Uterus (tissue), 4 donors: ENCODE measurements around the gene CHAF1B. TPM values are rescaled to one million over a fixed set of nuclear protein-coding genes. Genes with fewer than 3 reads are reported as not detected.
A peak's percentile ranks its signal among the peaks of the same experiment; 100 is the strongest.

Source experiments
- DNase-seq, 2 donors: peaks; one replicate each; pipeline ENCODE4 v3.0.0-alpha.2; 2019 to 2020
- H3K27ac ChIP-seq, 2 donors: fragments of 200-600 bp; sonication (generic); 1 replicate in 1 of 2; 2 replicates in 1 of 2; pipeline ENCODE4 v1.5.1; 2016 to 2018
- H3K27me3 ChIP-seq, 2 donors: fragments of 200-600 bp; sonication (generic); one replicate each; pipeline ENCODE4 v1.5.1; 2018 to 2019; ENCODE audit warnings: control low read depth in 1 of 2
- H3K36me3 ChIP-seq, 2 donors: fragments of 200-600 bp; sonication (generic); one replicate each; pipeline ENCODE4 v1.5.1; 2019; ENCODE audit warnings: control low read depth in 1 of 2
- H3K4me1 ChIP-seq, 2 donors: fragments of 200-600 bp; sonication (generic); one replicate each; pipeline ENCODE4 v1.5.1; 2018 to 2019; ENCODE audit warnings: control low read depth in 1 of 2
- H3K4me3 ChIP-seq, 2 donors: fragments of 200-600 bp; sonication (generic); 1 replicate in 1 of 2; 2 replicates in 1 of 2; pipeline ENCODE4 v1.5.1; 2018 to 2019; ENCODE audit warnings: mild to moderate bottlenecking in 1 of 2
- H3K9me3 ChIP-seq, 2 donors: fragments of 200-600 bp; sonication (generic); one replicate each; pipeline ENCODE4 v1.5.1; 2019; ENCODE audit warnings: control low read depth in 1 of 2
- CTCF ChIP-seq, 4 experiments: fragments of 200-600 bp in 2 of 4; fragments of 450-650 bp in 2 of 4; sonication (generic) in 2 of 4; IDR thresholded peaks; one replicate each; pipeline ENCODE4 v1.5.1; 2016 to 2019; ENCODE audit warnings: antibody characterized with exemption in 4 of 4, mild to moderate bottlenecking in 2 of 4, moderate library complexity in 1 of 4
- POLR2A ChIP-seq, 2 donors: fragments of 450-650 bp; IDR thresholded peaks; one replicate each; pipeline ENCODE4 v1.6.1; 2016; ENCODE audit warnings: antibody characterized with exemption in 2 of 2, mild to moderate bottlenecking in 1 of 2, moderate library complexity in 1 of 2
- intact Hi-C: fragments of 100-400 bp; cut with DNase I; formaldehyde crosslinking; loops from one replicate; pipeline ENCODE4 v1.15.1; 2023; ENCODE audit warnings: low total_unique reads
- total RNA-seq, 4 donors: library from RNA; depleted of rRNA in 3 of 4; stranded (reverse); fragments of >200 nt in 3 of 4; gene quantifications; one replicate each; pipeline versions ENCODE4 v1.1.0 to v1.2.4, GENCODE V29; 2014 to 2023
- donor health status: DM: yes; HTN: yes; CAD: no.

Gene CHAF1B
- total RNA-seq, 4 donors from 2014 or later = under 0.01 to 3.9 (median 2.2) TPM

- no peak for TF ChIP-seq POLR2A (IDR thresholded peaks at IDR 0.05)
- TF ChIP-seq CTCF (IDR thresholded peaks at IDR 0.05) = no peak
- no peaks in the 10 kb centered on the region for H3K9me3 ChIP-seq
- H3K27ac ChIP-seq = peak overlapping the region in 1 of 2 donors; percentile 7
- no peaks in the 10 kb centered on the region for H3K36me3 ChIP-seq
- H3K27me3 ChIP-seq = no peaks in the 10 kb centered on the region
- no peak overlapping the region for H3K4me3 ChIP-seq
- intact Hi-C loops = no loop called here
- H3K4me1 ChIP-seq = no peaks in the 10 kb centered on the region
- DNase-seq = no peak
Measured at GRCh38 chr21:36355868-36356267, 29.3 kb upstream of the CHAF1B start.

GRCh38 chr21:36359185-36359584 is 26.0 kb upstream of the CHAF1B start:
- H3K4me3 ChIP-seq = no peak overlapping the region
- intact Hi-C loops = no loop called here
- H3K9me3 ChIP-seq = no peaks in the 10 kb centered on the region
- H3K27ac ChIP-seq = no peak overlapping the region
- no peaks in the 10 kb centered on the region for H3K27me3 ChIP-seq
- no peaks in the 10 kb centered on the region for H3K4me1 ChIP-seq
- no peak for DNase-seq
- H3K36me3 ChIP-seq = no peaks in the 10 kb centered on the region
- TF ChIP-seq POLR2A (IDR thresholded peaks at IDR 0.05) = no peak
- no peak for TF ChIP-seq CTCF (IDR thresholded peaks at IDR 0.05)

DNA sequence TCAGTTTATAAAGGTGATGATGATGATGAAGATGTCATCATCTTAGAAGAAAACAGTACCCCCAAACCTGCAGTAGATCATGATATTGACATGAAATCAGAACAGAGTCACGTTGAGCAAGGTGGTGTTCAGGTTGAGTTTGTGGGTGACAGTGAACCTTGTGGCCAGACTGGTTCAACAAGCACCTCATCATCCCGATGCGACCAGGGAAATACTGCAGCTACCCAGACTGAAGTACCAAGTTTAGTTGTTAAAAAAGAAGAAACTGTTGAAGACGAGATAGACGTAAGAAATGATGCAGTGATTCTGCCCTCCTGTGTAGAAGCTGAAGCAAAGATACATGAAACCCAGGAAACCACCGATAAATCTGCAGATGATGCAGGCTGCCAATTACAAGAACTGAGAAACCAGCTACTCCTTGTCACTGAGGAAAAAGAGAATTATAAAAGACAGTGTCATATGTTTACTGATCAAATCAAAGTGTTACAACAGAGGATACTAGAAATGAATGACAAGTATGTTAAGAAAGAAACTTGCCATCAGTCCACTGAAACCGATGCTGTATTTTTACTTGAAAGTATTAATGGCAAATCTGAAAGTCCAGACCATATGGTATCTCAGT is 16.0 kb upstream of the CHAF1B start:
- no peaks in the 10 kb centered on the region for H3K4me1 ChIP-seq
- H3K36me3 ChIP-seq = no peaks in the 10 kb centered on the region
- H3K27ac ChIP-seq = no peak overlapping the region
- no peaks in the 10 kb centered on the region for H3K27me3 ChIP-seq
- intact Hi-C loops = no loop called here
- no peak for DNase-seq
- H3K9me3 ChIP-seq = no peaks in the 10 kb centered on the region
- TF ChIP-seq POLR2A (IDR thresholded peaks at IDR 0.05) (no peak), CTCF (IDR thresholded peaks at IDR 0.05) (no peak)
- no peak overlapping the region for H3K4me3 ChIP-seq

GRCh38 chr21:36375994-36376393 is 9.2 kb upstream of the CHAF1B start:
- TF ChIP-seq CTCF (IDR thresholded peaks at IDR 0.05) (no peak), POLR2A (IDR thresholded peaks at IDR 0.05) (no peak)
- no peaks in the 10 kb centered on the region for H3K4me1 ChIP-seq
- no peaks in the 10 kb centered on the region for H3K36me3 ChIP-seq
- intact Hi-C loops = no loop called here
- H3K4me3 ChIP-seq = no peak overlapping the region
- no peak for DNase-seq
- H3K27me3 ChIP-seq = no peaks in the 10 kb centered on the region
- no peak overlapping the region for H3K27ac ChIP-seq
- H3K9me3 ChIP-seq = no peaks in the 10 kb centered on the region

GRCh38 chr21:36377391-36377842 is 7.8 kb upstream of the CHAF1B start:
- intact Hi-C loops = no loop called here
- no peaks in the 10 kb centered on the region for H3K27me3 ChIP-seq
- no peak overlapping the region for H3K4me3 ChIP-seq
- no peak overlapping the region for H3K27ac ChIP-seq
- no peaks in the 10 kb centered on the region for H3K4me1 ChIP-seq
- no peaks in the 10 kb centered on the region for H3K9me3 ChIP-seq
- no peak for DNase-seq
- no peaks in the 10 kb centered on the region for H3K36me3 ChIP-seq
- TF ChIP-seq POLR2A (IDR thresholded peaks at IDR 0.05) (no peak), CTCF (IDR thresholded peaks at IDR 0.05) (no peak)
